PC-9 (cell line): ENCODE data around the gene MSANTD2.

ENCODE experiments used
- EZH2 ChIP-seq: fragments of 200-600 bp; sonication (generic); IDR thresholded peaks from 2 replicates; pipeline ENCODE4 v1.8.0; 2017; ENCODE audit warnings: antibody characterized with exemption, low read depth
- TF ChIP-seq, protein P1 (sequence below): fragments of 200-600 bp; sonication (generic); conservative IDR thresholded peaks from 2 replicates; pipeline ENCODE4 v1.6.1; 2017; ENCODE audit warnings: mixed run types, antibody characterized with exemption, mild to moderate bottlenecking, moderate library complexity

DNA sequence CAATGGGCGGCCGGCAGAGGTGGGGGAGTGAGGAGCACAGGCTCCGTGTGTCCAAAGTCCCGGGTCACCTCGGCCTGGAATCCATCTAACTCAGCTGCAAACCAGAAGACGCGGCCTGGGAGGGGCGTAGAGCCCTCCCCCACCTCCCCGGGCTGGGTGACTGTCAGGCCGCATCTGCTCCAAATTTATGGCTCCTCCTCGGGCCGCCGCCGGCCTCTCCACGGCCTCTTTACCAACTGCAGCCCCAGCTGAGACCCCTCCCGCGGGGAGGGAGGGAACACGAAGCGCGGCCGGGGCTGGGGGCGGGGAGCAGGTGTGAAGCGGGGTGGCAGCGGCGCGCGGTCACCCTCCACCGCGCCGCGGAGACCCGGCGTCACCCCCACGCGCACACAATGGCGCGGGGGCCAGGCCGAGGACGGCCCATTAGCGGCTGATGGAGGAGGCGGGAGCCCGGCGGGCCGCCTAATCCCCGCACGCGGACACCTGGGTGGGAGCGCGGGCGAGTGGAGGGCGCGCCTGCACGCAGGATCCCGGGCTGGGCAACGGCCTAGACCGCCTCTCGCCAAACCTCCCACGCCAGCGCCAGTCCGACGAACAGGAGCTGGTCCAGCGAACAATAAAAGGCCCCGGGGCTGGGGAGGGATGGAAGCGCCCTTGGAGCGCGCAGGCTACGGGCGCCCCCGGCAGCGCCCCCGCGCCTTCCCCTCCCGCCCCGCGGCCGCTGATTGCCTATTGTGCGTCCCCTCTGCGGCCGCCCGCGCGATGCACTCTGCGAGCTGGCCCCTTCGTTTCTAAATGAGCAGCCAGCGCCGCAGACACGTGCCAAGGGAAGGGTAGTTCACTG is 39.1 kb upstream of the MSANTD2 start:
- TF ChIP-seq, protein P1, sequence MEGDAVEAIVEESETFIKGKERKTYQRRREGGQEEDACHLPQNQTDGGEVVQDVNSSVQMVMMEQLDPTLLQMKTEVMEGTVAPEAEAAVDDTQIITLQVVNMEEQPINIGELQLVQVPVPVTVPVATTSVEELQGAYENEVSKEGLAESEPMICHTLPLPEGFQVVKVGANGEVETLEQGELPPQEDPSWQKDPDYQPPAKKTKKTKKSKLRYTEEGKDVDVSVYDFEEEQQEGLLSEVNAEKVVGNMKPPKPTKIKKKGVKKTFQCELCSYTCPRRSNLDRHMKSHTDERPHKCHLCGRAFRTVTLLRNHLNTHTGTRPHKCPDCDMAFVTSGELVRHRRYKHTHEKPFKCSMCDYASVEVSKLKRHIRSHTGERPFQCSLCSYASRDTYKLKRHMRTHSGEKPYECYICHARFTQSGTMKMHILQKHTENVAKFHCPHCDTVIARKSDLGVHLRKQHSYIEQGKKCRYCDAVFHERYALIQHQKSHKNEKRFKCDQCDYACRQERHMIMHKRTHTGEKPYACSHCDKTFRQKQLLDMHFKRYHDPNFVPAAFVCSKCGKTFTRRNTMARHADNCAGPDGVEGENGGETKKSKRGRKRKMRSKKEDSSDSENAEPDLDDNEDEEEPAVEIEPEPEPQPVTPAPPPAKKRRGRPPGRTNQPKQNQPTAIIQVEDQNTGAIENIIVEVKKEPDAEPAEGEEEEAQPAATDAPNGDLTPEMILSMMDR, result no peak
- TF ChIP-seq EZH2, result no peak
